K562 (cell line): ENCODE data around the gene VPS26A. TPM values are rescaled to one million over a fixed set of nuclear protein-coding genes. Genes with fewer than 3 reads are reported as not detected.

Experiments
- ADNP ChIP-seq: fragments of 200-800 bp; sonication (Bioruptor generic); IDR thresholded peaks from 2 replicates; pipeline ENCODE4 v1.6.1; 2016; ENCODE audit warnings: missing genetic modification characterization, missing compliant biosample characterization
- ATF3 ChIP-seq, 2 experiments: fragments of 450-650 bp in 1 of 2; sonication (generic) in 1 of 2; formaldehyde crosslinking in 1 of 2; IDR thresholded peaks in 1 of 2; conservative IDR thresholded peaks in 1 of 2; 2 replicates each; pipeline versions ENCODE4 v1.6.1 to v1.8.1; 2016 to 2023; ENCODE audit warnings: mild to moderate bottlenecking in 2 of 2, moderate library complexity in 2 of 2, inconsistent platforms in 1 of 2, missing genetic modification reagents in 1 of 2
- ELF1 ChIP-seq: fragments of 200-800 bp; sonication (Bioruptor generic); IDR thresholded peaks from 2 replicates; pipeline ENCODE4 v1.6.1; 2016; ENCODE audit warnings: missing genetic modification characterization, missing compliant biosample characterization
- KLF6 ChIP-seq: fragments of 250-450 bp; sonication (Bioruptor Pico); IDR thresholded peaks from 2 replicates; pipeline ENCODE4 v1.4.0; 2020; ENCODE audit warnings: mild to moderate bottlenecking, moderate library complexity, borderline replicate concordance
- MEF2D ChIP-seq: conservative IDR thresholded peaks from 2 replicates; pipeline ENCODE4 v1.6.1; 2016; ENCODE audit warnings: low read depth, missing genetic modification characterization, missing compliant biosample characterization
- NFYB ChIP-seq: IDR thresholded peaks from 2 replicates; pipeline ENCODE4 v1.6.1; 2011; ENCODE audit warnings: mild to moderate bottlenecking, moderate library complexity; ENCODE audit not compliant: insufficient read length; ENCODE audit errors: extremely low read depth
- SMAD4 ChIP-seq: fragments of 250-450 bp; sonication (Bioruptor Pico); conservative IDR thresholded peaks from 2 replicates; pipeline ENCODE4 v1.8.0; 2021; ENCODE audit warnings: inconsistent platforms, mild to moderate bottlenecking, moderate library complexity
- polyA plus RNA-seq, 8 experiments: library from polyadenylated mRNA; depleted of rRNA in 4 of 8; stranded (reverse) in 5 of 8; unstranded in 3 of 8; fragments of >200 nt; fragmentation: Nextera tagmentation in 2 of 8; fragmentation: Illumina TruSeq in 1 of 8; extraction: Ambion mirVana in 2 of 8; extraction: Trizol in 1 of 8; gene quantifications; 2 replicates each; pipeline versions ENCODE4 v1.2.1 to v1.2.3, GENCODE V29; 2011 to 2014; ENCODE audit warnings: inconsistent platforms in 1 of 8, missing spikeins in 1 of 8
- total RNA-seq, 7 experiments: library from RNA; depleted of rRNA in 6 of 7; stranded (reverse); fragments of >200 nt in 6 of 7; fragmentation: Illumina TruSeq in 2 of 7; extraction: Trizol in 2 of 7; gene quantifications; 2 replicates each; pipeline versions ENCODE4 v1.2.1 to v1.2.3, GENCODE V29; 2011 to 2021; ENCODE audit warnings: low replicate concordance in 1 of 7
- TF ChIP-seq, protein P1 (sequence below): fragments of 250-450 bp; sonication (Bioruptor Pico); IDR thresholded peaks from 2 replicates; pipeline ENCODE4 v1.8.0; 2021; ENCODE audit warnings: borderline replicate concordance, mild to moderate bottlenecking, moderate library complexity; ENCODE audit not compliant: poor library complexity, severe bottlenecking
- TF ChIP-seq, protein P2 (sequence below): fragments of 250-450 bp; sonication (Bioruptor Pico); IDR thresholded peaks from 2 replicates; pipeline ENCODE4 v1.8.0; 2022; ENCODE audit warnings: inconsistent platforms, mild to moderate bottlenecking, moderate library complexity, borderline replicate concordance

The VPS26A gene
- total and polyA plus RNA-seq, 9 of the 15 experiments (the other 6 are each of a cell fraction or from before 2014, with no cell fraction given): 47.1 to 137 (median 69.3) TPM

- TF ChIP-seq, protein P1, sequence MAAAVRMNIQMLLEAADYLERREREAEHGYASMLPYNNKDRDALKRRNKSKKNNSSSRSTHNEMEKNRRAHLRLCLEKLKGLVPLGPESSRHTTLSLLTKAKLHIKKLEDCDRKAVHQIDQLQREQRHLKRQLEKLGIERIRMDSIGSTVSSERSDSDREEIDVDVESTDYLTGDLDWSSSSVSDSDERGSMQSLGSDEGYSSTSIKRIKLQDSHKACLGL (CRISPR knock-in tag): no peak
- TF ChIP-seq SMAD4 (peak; percentile 58; the same call in 1 of the 2 replicates), MEF2D (no peak), ADNP (tag) (no peak), NFYB (no peak), ATF3 (IDR thresholded peaks at IDR 0.05) (peak; percentile 71), ATF3 (CRISPR knock-in tag; conservative IDR thresholded peaks at IDR 0.05) (no peak), KLF6 (CRISPR knock-in tag) (no peak), ELF1 (tag) (no peak)
- TF ChIP-seq, protein P2, sequence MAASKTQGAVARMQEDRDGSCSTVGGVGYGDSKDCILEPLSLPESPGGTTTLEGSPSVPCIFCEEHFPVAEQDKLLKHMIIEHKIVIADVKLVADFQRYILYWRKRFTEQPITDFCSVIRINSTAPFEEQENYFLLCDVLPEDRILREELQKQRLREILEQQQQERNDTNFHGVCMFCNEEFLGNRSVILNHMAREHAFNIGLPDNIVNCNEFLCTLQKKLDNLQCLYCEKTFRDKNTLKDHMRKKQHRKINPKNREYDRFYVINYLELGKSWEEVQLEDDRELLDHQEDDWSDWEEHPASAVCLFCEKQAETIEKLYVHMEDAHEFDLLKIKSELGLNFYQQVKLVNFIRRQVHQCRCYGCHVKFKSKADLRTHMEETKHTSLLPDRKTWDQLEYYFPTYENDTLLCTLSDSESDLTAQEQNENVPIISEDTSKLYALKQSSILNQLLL (CRISPR knock-in tag): no peak
Observed at GRCh38 chr10:69176823-69177222, 52.8 kb downstream of the VPS26A start (continued).
